ENCODE results near the gene C1orf50.

- no peak for TF ChIP-seq CTCF (conservative IDR thresholded peaks at IDR 0.05)
- no peak for TF ChIP-seq EZH2 (IDR thresholded peaks at IDR 0.05; ENCODE audit: low read depth)
These were observed 1.1 kb downstream of the C1orf50 start for GRCh38 chr1:42768172-42768571.

Measured in PC-9 (cell line).